SU-DHL-6 (cell line): ENCODE measurements around the gene STRA8.

Experiments used
- CTCF ChIP-seq: fragments of 200-600 bp; sonication (generic); IDR thresholded peaks from one replicate; pipeline ENCODE4 v1.5.1; 2017; ENCODE audit warnings: antibody characterized with exemption, mild to moderate bottlenecking, low read length, moderate library complexity; ENCODE audit not compliant: insufficient read depth, poor library complexity, severe bottlenecking
- EZH2phosphoT487 ChIP-seq: fragments of 200-600 bp; sonication (generic), shearing (Covaris generic); conservative IDR thresholded peaks from 2 replicates; pipeline ENCODE4 v1.6.1; 2018; ENCODE audit warnings: mild to moderate bottlenecking, antibody characterized with exemption, low read length, moderate library complexity, mixed read lengths

GRCh38 chr7:135232720-135233119, 918 bp upstream of the STRA8 start:
- TF ChIP-seq CTCF (no peak), EZH2phosphoT487 (no peak)
